Hepatocyte (in vitro differentiated cells): ENCODE data around the gene ZP2. TPM values are rescaled to one million over a fixed set of nuclear protein-coding genes. Genes with fewer than 3 reads are reported as not detected.

ENCODE experiments used
- DNase-seq: peaks from one replicate; pipeline ENCODE4 v3.0.0-alpha.2; 2016; ENCODE audit warnings: low spot score
- H2AFZ ChIP-seq: fragments of 200-600 bp; sonication (generic); 2 replicates; pipeline ENCODE4 v1.6.0; 2016; ENCODE audit warnings: antibody characterized with exemption, mild to moderate bottlenecking
- H3K27ac ChIP-seq: fragments of 200-600 bp; sonication (generic); 2 replicates; pipeline ENCODE4 v1.5.1; 2016; ENCODE audit warnings: mild to moderate bottlenecking
- H3K27me3 ChIP-seq: fragments of 200-600 bp; sonication (generic); 2 replicates; pipeline ENCODE4 v1.6.1; 2016
- H3K36me3 ChIP-seq: fragments of 200-600 bp; sonication (generic); replicated peaks from 2 replicates; pipeline ENCODE4 v1.5.1; 2016; ENCODE audit warnings: low read depth; ENCODE audit not compliant: insufficient read depth
- H3K4me1 ChIP-seq: fragments of 200-600 bp; sonication (generic); 2 replicates; pipeline ENCODE4 v1.5.1; 2016; ENCODE audit warnings: mild to moderate bottlenecking, moderate library complexity; ENCODE audit not compliant: insufficient read depth
- H3K4me2 ChIP-seq: fragments of 200-600 bp; sonication (generic); 2 replicates; pipeline ENCODE4 v1.6.0; 2016
- H3K4me3 ChIP-seq: fragments of 200-600 bp; sonication (generic); 2 replicates; pipeline ENCODE4 v1.5.1; 2016; ENCODE audit warnings: mild to moderate bottlenecking
- H3K79me2 ChIP-seq: fragments of 200-600 bp; sonication (generic); 2 replicates; pipeline ENCODE4 v1.6.0; 2017; ENCODE audit warnings: mild to moderate bottlenecking
- H3K9me2 ChIP-seq: fragments of 200-600 bp; sonication (generic); replicated peaks from 2 replicates; pipeline ENCODE4 v1.6.0; 2017; ENCODE audit warnings: mild to moderate bottlenecking; ENCODE audit not compliant: insufficient read depth
- H3K9me3 ChIP-seq: fragments of 200-600 bp; sonication (generic); 2 replicates; pipeline ENCODE4 v1.5.1; 2016; ENCODE audit warnings: low read depth, mild to moderate bottlenecking
- H4K20me1 ChIP-seq: fragments of 200-600 bp; sonication (generic); 2 replicates; pipeline ENCODE4 v1.6.0; 2016; ENCODE audit warnings: mild to moderate bottlenecking; ENCODE audit not compliant: insufficient read depth, poor library complexity, severe bottlenecking
- EZH2 ChIP-seq: fragments of 200-600 bp; sonication (generic); IDR thresholded peaks from 2 replicates; pipeline ENCODE4 v1.6.1; 2016; ENCODE audit warnings: antibody characterized with exemption, mild to moderate bottlenecking, borderline replicate concordance
- EZH2phosphoT487 ChIP-seq: fragments of 200-600 bp; sonication (generic); IDR thresholded peaks from one replicate; pipeline ENCODE4 v1.6.1; 2018; ENCODE audit warnings: antibody characterized with exemption, mild to moderate bottlenecking, low read depth, moderate library complexity; ENCODE audit not compliant: unreplicated experiment, severe bottlenecking
- WGBS: methylation state at CpG from one replicate; pipeline ENCODE4 v1.1.6; 2016; ENCODE audit warnings: low lambda C conversion rate; ENCODE audit errors: missing lambda C conversion rate; 5-methylcytosine and 5-hydroxymethylcytosine counted together
- polyA plus RNA-seq: library from polyadenylated mRNA; unstranded; fragments of >200 nt; fragmentation: Nextera tagmentation; extraction: Ambion mirVana; gene quantifications from 2 replicates; pipeline ENCODE4 v1.2.1, GENCODE V29; 2016
- total RNA-seq: library from RNA; depleted of rRNA; stranded (reverse); fragments of >200 nt; gene quantifications from 2 replicates; pipeline ENCODE4 v1.2.3, GENCODE V29; 2014
- TF ChIP-seq, protein P1 (sequence below): fragments of 200-600 bp; sonication (generic); IDR thresholded peaks from 2 replicates; pipeline ENCODE4 v1.5.1; 2016; ENCODE audit warnings: antibody characterized with exemption, mild to moderate bottlenecking; ENCODE audit not compliant: poor library complexity

The ZP2 gene
- total and polyA plus RNA-seq, 2 experiments from 2014 or later = 0.20 TPM; not detected in 1

DNA sequence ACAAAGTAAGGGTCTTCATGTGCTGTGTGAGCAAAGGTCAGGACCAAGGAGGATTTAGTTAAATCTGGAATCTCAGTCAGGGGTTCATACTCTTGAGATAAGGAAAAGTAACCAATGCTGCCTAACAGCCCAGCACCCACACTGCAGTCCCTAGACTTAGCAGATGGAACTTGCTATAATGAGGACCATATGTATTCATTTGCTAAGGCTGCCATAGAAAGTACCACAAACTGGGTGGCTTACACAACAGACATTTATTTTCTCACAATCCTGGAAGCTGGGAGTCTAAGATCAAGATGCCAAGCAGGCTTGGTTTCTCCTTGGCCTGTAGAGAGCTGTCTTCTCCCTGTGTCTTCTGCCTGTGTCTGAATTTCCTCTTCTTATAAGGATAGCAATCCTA is 20.8 kb downstream of the ZP2 start:
- no peaks in the 10 kb centered on the region for H4K20me1 ChIP-seq
- H3K9me3 ChIP-seq = no peaks in the 10 kb centered on the region
- no peak for DNase-seq
- H3K9me2 ChIP-seq = no peaks in the 10 kb centered on the region
- no peak overlapping the region for H3K27ac ChIP-seq
- no peaks in the 10 kb centered on the region for H3K79me2 ChIP-seq
- no peaks in the 10 kb centered on the region for H3K27me3 ChIP-seq
- H3K4me3 ChIP-seq = no peak overlapping the region
- TF ChIP-seq, protein P1, sequence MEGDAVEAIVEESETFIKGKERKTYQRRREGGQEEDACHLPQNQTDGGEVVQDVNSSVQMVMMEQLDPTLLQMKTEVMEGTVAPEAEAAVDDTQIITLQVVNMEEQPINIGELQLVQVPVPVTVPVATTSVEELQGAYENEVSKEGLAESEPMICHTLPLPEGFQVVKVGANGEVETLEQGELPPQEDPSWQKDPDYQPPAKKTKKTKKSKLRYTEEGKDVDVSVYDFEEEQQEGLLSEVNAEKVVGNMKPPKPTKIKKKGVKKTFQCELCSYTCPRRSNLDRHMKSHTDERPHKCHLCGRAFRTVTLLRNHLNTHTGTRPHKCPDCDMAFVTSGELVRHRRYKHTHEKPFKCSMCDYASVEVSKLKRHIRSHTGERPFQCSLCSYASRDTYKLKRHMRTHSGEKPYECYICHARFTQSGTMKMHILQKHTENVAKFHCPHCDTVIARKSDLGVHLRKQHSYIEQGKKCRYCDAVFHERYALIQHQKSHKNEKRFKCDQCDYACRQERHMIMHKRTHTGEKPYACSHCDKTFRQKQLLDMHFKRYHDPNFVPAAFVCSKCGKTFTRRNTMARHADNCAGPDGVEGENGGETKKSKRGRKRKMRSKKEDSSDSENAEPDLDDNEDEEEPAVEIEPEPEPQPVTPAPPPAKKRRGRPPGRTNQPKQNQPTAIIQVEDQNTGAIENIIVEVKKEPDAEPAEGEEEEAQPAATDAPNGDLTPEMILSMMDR = no peak
- no peak for TF ChIP-seq EZH2
- TF ChIP-seq EZH2phosphoT487 = no peak
- H3K36me3 ChIP-seq = no peaks in the 10 kb centered on the region
- no peaks in the 10 kb centered on the region for H3K4me1 ChIP-seq
- H2AFZ ChIP-seq = no peak overlapping the region
- H3K4me2 ChIP-seq = no peak overlapping the region

DNA sequence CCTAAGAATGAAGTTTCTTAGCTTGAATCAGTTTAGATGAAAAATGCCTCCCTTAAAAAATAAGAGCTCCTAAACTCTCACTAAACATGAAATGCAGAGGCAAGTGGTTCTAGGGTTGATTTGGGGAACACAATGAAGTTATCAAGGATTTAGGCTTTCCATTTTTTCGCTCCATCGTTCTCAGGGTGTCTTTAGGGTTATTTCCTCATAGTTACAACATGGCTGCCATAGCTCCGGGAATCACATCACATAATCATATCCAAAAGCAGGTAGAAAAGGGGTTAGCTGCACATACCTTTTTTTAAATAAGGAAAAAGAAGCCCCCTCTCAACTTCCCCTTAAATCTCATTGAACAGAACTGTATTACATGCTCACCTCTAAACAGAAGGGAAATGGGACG is 21.4 kb downstream of the ZP2 start:
- H3K4me1 ChIP-seq = no peaks in the 10 kb centered on the region
- DNase-seq = no peak
- no peak overlapping the region for H3K4me3 ChIP-seq
- TF ChIP-seq EZH2 = no peak
- TF ChIP-seq EZH2phosphoT487 = no peak
- TF ChIP-seq, protein P1 = no peak
- no peaks in the 10 kb centered on the region for H3K9me2 ChIP-seq
- no peaks in the 10 kb centered on the region for H3K27me3 ChIP-seq
- H3K79me2 ChIP-seq = no peaks in the 10 kb centered on the region
- H3K9me3 ChIP-seq = no peaks in the 10 kb centered on the region
- no peaks in the 10 kb centered on the region for H4K20me1 ChIP-seq
- no peaks in the 10 kb centered on the region for H3K36me3 ChIP-seq
- H3K27ac ChIP-seq = no peak overlapping the region
- 89% methylated on average over 4 of the region's 4 CpGs for WGBS
- H3K4me2 ChIP-seq = no peak overlapping the region
- H2AFZ ChIP-seq = no peak overlapping the region

DNA sequence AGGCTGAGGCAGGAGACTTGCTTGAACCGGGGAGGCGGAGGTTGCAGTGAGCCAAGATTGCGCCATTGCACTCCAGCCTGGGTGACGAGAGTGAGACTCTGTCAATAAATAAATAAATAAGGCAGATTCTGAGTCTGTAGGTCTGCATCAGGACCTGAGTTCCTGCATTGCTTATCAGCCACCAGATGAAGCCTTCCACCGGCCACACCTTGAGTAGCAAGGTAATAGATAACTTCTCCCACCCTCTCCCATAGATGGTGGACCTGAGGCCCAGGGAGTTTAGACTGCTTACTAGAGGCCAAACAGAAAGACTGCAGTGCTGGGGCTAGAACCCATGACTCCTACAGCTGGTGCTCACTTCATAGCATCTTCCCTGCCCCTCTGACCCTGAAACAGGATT is 22.1 kb downstream of the ZP2 start:
- no peaks in the 10 kb centered on the region for H4K20me1 ChIP-seq
- no peaks in the 10 kb centered on the region for H3K27me3 ChIP-seq
- TF ChIP-seq EZH2 (no peak), EZH2phosphoT487 (no peak)
- TF ChIP-seq, protein P1 = no peak
- H3K36me3 ChIP-seq = no peaks in the 10 kb centered on the region
- H3K9me3 ChIP-seq = no peaks in the 10 kb centered on the region
- no peaks in the 10 kb centered on the region for H3K9me2 ChIP-seq
- H3K27ac ChIP-seq = no peak overlapping the region
- DNase-seq = no peak
- no peaks in the 10 kb centered on the region for H3K79me2 ChIP-seq
- no peak overlapping the region for H3K4me3 ChIP-seq
- no peak overlapping the region for H2AFZ ChIP-seq
- 90% methylated on average over 5 of the region's 5 CpGs for WGBS
- no peaks in the 10 kb centered on the region for H3K4me1 ChIP-seq
- no peak overlapping the region for H3K4me2 ChIP-seq

DNA sequence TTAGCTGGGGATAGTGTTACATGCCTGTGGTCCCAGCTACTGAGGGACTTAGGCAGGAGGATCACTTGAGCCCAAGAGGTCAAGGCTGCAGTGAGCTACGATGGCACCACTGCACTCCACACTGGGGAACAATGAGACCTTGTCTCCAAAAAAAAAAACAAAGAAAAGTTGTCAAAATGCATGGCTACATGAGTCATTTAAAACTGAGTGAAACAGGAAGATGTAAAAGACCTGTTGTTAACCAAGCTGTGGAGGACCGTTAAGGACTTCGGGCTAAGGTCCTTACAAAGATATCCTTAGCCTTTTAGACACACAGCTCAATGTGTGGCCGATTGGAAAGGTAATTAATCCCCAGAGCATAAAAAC is 25.1 kb downstream of the ZP2 start:
- Histone ChIP-seq H3K79me2 (no peaks in the 10 kb centered on the region), H3K4me3 (no peak overlapping the region), H3K27me3 (no peaks in the 10 kb centered on the region), H3K36me3 (no peaks in the 10 kb centered on the region), H3K4me1 (no peaks in the 10 kb centered on the region), H3K27ac (no peak overlapping the region), H3K4me2 (no peak overlapping the region), H3K9me3 (no peaks in the 10 kb centered on the region), H3K9me2 (no peaks in the 10 kb centered on the region), H4K20me1 (no peaks in the 10 kb centered on the region), H2AFZ (no peak overlapping the region)
- 79% methylated on average over 4 of the region's 4 CpGs for WGBS
- DNase-seq = no peak
- TF ChIP-seq EZH2 (no peak), EZH2phosphoT487 (no peak)
- TF ChIP-seq, protein P1 = no peak
